ENCODE results near the gene HOXD12.
A peak's percentile ranks its signal among the peaks of the same experiment; 100 is the strongest.

The HOXD12 gene, protein sequence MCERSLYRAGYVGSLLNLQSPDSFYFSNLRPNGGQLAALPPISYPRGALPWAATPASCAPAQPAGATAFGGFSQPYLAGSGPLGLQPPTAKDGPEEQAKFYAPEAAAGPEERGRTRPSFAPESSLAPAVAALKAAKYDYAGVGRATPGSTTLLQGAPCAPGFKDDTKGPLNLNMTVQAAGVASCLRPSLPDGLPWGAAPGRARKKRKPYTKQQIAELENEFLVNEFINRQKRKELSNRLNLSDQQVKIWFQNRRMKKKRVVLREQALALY

DNA sequence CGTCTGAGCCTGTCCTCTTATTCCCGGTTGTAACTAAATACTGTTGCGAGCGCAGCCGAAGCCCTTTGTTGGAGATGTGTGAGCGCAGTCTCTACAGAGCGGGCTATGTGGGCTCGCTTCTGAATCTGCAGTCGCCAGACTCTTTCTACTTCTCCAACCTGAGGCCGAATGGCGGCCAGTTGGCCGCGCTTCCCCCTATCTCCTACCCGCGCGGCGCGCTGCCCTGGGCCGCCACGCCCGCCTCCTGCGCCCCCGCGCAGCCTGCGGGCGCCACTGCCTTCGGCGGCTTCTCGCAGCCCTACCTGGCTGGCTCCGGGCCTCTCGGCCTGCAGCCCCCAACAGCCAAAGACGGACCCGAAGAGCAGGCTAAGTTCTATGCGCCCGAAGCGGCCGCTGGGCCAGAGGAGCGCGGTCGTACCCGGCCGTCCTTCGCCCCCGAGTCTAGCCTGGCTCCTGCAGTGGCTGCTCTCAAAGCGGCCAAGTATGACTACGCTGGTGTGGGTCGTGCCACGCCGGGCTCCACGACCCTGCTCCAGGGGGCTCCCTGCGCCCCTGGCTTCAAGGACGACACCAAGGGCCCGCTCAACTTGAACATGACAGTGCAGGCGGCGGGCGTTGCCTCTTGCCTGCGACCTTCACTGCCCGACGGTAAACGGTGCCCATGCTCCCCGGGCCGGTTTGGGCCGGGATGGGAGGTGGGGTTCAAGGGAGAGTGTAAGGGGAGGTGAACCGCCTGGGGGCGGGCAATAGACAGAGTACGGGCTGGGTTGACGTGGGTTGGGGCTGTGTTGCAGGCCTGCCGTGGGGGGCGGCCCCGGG lies at the start of gene HOXD12:
HOXD12 (plus strand) TSS at position 68 of the 819 bp plus-strand sequence; CDS start at position 75, 7 bp downstream.
- Histone ChIP-seq H3K9me3 (replicated peaks in 1 of 11) (peaks cover 29 to 52% (median 35%) of the 10 kb centered on the region in 11 experiments), H3K4me3 (no peak within 1 kb of the TSS), H3K9ac (no peak within 1 kb of the TSS), H3K36me3 (no peaks in the 10 kb centered on the region), H3K4me2 (no peak within 1 kb of the TSS), H4K20me1 (peaks cover 0 to 89% (median 50%) of the 10 kb centered on the region in 11 experiments; a peak in 16 of 22 replicates), H3K27me3 (peaks cover 100% of the 10 kb centered on the region in 11 experiments), H3K4me1 (peaks cover 0 to 15% (median 11%) of the 10 kb centered on the region in 10 experiments; a peak in 15 of 20 replicates), H3K27ac (no peak within 1 kb of the TSS)
- TF ChIP-seq Cebpa-rat (IDR thresholded peaks at IDR 0.05): no peak

GRCh38 chr2:176056406-176056805 lies 43.2 kb upstream of the HOXD12 start:
- Histone ChIP-seq H3K9me3 (replicated peaks in 1 of 11) (no peaks in the 10 kb centered on the region), H3K4me1 (no peaks in the 10 kb centered on the region), H3K9ac (no peak overlapping the region), H3K4me3 (no peak overlapping the region), H3K4me2 (no peak overlapping the region), H3K27ac (no peak overlapping the region), H3K27me3 (no peaks in the 10 kb centered on the region), H3K36me3 (no peaks in the 10 kb centered on the region), H4K20me1 (no peaks in the 10 kb centered on the region)
- TF ChIP-seq Cebpa-rat (IDR thresholded peaks at IDR 0.05): no peak

DNA sequence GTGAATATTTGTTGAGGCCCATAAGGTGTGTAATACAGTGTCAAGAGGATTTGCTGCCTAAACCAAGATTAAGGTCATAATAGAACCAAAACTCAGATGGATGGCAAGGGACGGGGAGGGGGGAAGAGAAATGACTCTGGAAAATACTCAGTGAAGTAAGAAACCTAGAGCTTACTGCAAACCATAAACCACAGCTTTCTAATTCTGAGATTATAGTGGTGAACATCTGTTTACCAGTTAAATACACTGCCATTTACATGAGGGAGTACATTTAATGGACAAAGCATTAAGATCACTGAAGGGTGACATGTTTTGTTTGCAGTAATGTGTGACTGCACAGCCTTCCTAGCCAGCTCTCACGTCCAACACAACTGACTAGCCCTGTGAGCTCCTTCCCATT lies 35.6 kb upstream of the HOXD12 start:
- no peak overlapping the region for H3K27ac ChIP-seq
- peaks cover 26 to 41% (median 37%) of the 10 kb centered on the region in 11 experiments for H3K27me3 ChIP-seq
- H3K36me3 ChIP-seq: no peaks in the 10 kb centered on the region

DNA sequence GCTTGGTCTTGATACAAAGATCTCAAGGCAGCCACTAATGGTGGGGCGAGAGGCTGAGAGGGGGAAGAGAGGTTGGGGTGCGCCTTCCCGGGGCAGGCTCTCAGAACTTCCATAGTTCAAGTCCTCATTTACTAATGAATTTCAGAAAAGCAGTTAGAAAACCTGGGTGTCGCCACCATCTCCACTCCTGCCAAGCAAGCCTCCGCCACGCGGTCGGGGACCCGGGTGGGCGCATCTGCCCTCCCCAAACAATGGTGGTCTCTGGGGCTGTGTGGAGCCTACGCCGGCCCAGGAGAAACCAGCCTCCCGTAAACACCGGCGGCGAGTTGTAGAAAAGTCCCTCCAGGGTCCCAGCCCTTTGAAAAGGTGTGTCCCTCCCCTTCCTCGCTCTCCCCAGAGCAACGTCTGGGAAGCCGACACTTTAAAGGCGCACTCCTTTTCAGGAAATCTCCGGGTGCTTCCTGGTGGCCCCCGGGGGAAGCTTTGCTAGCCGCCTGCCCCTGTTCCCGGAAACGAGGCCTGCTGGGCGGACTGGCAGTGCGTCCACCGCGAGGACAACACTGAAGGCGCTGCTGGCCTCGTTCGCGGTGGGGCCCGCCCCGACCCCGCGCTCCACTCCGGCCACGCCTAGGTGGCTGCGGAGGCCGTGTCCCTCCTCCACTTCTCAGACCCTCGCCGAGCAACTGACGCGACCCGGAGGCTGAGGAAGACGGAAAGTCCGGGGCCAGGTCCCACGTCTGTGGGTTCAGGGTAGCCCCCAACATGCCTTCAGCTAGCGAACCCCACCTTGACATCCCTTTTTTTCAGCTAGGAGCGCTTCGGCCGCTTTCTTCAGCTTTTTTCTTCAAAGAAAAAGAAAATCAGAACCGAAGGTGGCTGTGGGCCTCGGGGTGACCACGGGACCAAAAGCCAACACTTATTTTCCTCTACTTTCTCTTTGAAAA lies 32.7 kb upstream of the HOXD12 start:
- no peak overlapping the region; a peak in 1 of 22 replicates for H3K4me2 ChIP-seq
- no peak for TF ChIP-seq Cebpa-rat (IDR thresholded peaks at IDR 0.05)
- H3K36me3 ChIP-seq: no peaks in the 10 kb centered on the region
- H3K4me3 ChIP-seq: no peak overlapping the region; a peak in 1 of 20 replicates
- peaks cover 0 to 9% (median 0%) of the 10 kb centered on the region in 10 experiments; a peak in 7 of 20 replicates for H3K4me1 ChIP-seq
- peaks cover 0 to 8% (median 4%) of the 10 kb centered on the region in 11 experiments; a peak in 4 of 22 replicates for H4K20me1 ChIP-seq
- H3K9me3 ChIP-seq (replicated peaks in 1 of 11): peaks cover 27 to 40% (median 37%) of the 10 kb centered on the region in 11 experiments
- no peak overlapping the region for H3K27ac ChIP-seq
- H3K9ac ChIP-seq: no peak overlapping the region
- peaks cover 54 to 70% (median 66%) of the 10 kb centered on the region in 11 experiments for H3K27me3 ChIP-seq

More for the DNA sequence above, 35.6 kb upstream of the HOXD12 start:
- H3K9ac ChIP-seq: no peak overlapping the region
- peaks cover 0 to 9% (median 0%) of the 10 kb centered on the region in 10 experiments; a peak in 7 of 20 replicates for H3K4me1 ChIP-seq
- TF ChIP-seq Cebpa-rat (IDR thresholded peaks at IDR 0.05): no peak
- H3K4me3 ChIP-seq: no peak overlapping the region
- no peaks in the 10 kb centered on the region; a peak in 1 of 22 replicates for H4K20me1 ChIP-seq
- peaks cover 23 to 29% (median 26%) of the 10 kb centered on the region in 11 experiments for H3K9me3 ChIP-seq (replicated peaks in 1 of 11)
- H3K4me2 ChIP-seq: peak overlapping the region in 5 of 11 experiments; percentile 2 to 48 (median 21); a peak in 6 of 22 replicates

- Histone ChIP-seq H3K36me3 (no peaks in the 10 kb centered on the region), H3K27ac (no peak overlapping the region), H4K20me1 (peaks cover 0 to 11% (median 8%) of the 10 kb centered on the region in 11 experiments; a peak in 5 of 22 replicates), H3K9ac (no peak overlapping the region), H3K9me3 (replicated peaks in 1 of 11) (peaks cover 27 to 46% (median 42%) of the 10 kb centered on the region in 11 experiments), H3K4me1 (peaks cover 0 to 9% (median 0%) of the 10 kb centered on the region in 10 experiments; a peak in 7 of 20 replicates), H3K4me3 (no peak overlapping the region), H3K4me2 (no peak overlapping the region), H3K27me3 (peaks cover 63 to 79% (median 75%) of the 10 kb centered on the region in 11 experiments)
- TF ChIP-seq Cebpa-rat (IDR thresholded peaks at IDR 0.05): no peak
Observed at GRCh38 chr2:176067589-176068418, 31.8 kb upstream of the HOXD12 start.

- no peak overlapping the region for H3K27ac ChIP-seq
- peaks cover 0 to 16% (median 8%) of the 10 kb centered on the region in 11 experiments; a peak in 6 of 22 replicates for H4K20me1 ChIP-seq
- H3K36me3 ChIP-seq: no peaks in the 10 kb centered on the region
- peaks cover 30 to 49% (median 42%) of the 10 kb centered on the region in 11 experiments for H3K9me3 ChIP-seq (replicated peaks in 1 of 11)
- H3K4me3 ChIP-seq: no peak overlapping the region
- TF ChIP-seq Cebpa-rat (IDR thresholded peaks at IDR 0.05): no peak
- peaks cover 69 to 85% (median 82%) of the 10 kb centered on the region in 11 experiments for H3K27me3 ChIP-seq
- H3K4me1 ChIP-seq: peaks cover 0 to 9% (median 0%) of the 10 kb centered on the region in 10 experiments; a peak in 7 of 20 replicates
- no peak overlapping the region for H3K9ac ChIP-seq
- no peak overlapping the region for H3K4me2 ChIP-seq
Observed at GRCh38 chr2:176068419-176068832, 31.2 kb upstream of the HOXD12 start.

DNA sequence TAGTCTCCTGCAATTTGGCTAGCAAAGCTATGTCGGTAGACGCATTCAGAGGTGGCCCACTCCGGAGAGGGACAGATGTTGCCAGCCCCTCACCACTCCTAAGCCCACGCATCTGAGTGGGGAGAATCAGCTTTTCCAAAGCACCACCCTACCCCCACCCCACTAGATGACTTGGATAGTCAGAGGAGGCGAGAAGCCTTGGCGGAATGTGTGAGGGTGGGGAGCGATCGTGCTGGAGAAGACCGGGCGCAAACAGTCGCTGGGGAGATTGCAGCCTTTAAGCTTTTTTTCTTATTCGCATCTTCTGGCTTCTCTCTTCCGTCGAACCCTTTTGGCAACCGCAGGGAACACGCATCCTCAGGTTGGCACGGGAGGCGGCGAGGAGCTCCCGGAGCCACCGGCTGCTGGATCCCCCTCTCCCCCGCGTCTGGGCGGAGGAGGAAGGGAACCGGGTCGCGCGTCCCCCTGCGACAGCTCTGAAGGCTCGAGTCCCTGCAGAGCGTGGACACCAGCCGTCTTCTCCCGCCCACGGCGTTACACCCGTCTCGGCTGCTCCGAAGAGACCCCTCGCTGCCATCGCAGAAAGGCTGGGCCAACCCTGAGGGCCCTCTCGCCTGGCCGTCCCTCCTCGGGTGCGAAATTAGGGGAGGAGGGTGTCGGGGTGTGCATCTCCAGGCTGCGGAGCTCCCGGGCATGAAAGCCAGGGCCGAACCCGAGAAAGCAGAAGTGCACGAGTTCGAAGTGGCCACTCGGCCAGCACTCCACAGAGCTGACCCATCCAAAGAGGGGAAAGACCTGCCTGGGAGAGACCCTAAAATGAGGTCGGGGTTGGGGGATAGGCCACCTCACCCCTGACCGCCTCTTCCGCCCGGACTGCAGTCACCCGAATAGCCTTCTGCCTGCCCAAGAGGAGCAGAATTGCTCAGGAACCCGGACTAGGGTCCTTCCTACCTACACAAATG lies 28.0 kb upstream of the HOXD12 start:
- H3K4me1 ChIP-seq: no peaks in the 10 kb centered on the region
- H3K27ac ChIP-seq: no peak overlapping the region
- H3K4me2 ChIP-seq: no peak overlapping the region
- H3K27me3 ChIP-seq: peaks cover 98 to 100% (median 100%) of the 10 kb centered on the region in 11 experiments
- TF ChIP-seq Cebpa-rat (IDR thresholded peaks at IDR 0.05): no peak
- no peak overlapping the region for H3K9ac ChIP-seq
- no peaks in the 10 kb centered on the region for H3K36me3 ChIP-seq
- peaks cover 29 to 56% (median 42%) of the 10 kb centered on the region in 11 experiments for H3K9me3 ChIP-seq (replicated peaks in 1 of 11)
- peaks cover 0 to 44% (median 23%) of the 10 kb centered on the region in 11 experiments; a peak in 13 of 22 replicates for H4K20me1 ChIP-seq
- no peak overlapping the region for H3K4me3 ChIP-seq
